Stimulated activated CD4-positive, alpha-beta T cell treated with anti-CD3 and anti-CD28 coated beads, Interleukin-4, amount 100 ng/mL, for 24 hours (primary cell): ENCODE results near the gene PODXL.
"Not testable (repeated sequence)": the region's sequence is repeated elsewhere in the genome, so short reads cannot be mapped to it uniquely, and the experiment has no call there.

Source experiments
- DNase-seq: peaks from one replicate; pipeline ENCODE4 v3.0.0-alpha.2; 2020

Gene PODXL

DNA sequence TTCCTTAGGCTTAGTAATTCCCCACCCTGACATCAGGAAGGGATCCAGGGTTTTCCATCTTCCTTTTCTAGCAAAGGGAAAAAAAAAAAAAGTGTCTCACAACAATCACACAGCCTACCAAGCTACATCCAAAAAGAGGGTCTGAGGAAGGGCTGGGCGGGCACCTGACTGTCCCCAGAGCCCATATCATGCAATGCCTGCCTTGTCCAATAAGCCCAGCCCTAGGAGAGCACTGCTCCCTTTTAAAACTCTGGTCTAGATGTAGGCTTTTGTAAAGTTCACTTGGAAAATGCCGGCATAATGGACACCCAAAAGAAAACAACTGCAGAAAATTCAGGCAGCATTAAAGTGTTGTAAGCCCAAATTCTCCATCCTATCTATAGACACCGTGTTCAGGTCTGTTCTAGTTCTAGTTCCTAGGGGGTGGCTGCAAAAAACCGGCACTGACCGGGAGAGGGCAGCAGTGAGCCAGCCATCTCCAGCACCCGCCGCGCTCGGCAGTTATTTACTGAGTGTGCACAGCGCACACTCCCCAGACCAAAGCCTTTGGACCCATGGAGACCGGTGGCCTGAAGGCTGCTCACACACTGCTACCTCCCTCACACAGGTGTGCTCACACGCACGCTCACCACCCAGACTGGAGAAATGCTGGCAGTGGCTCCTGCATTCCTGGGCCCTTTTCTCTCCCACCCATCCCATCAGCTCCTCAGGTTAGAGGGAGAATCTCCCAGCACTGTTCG lies 48.7 kb downstream of the PODXL start:
- DNase-seq: peak; percentile 84

DNA sequence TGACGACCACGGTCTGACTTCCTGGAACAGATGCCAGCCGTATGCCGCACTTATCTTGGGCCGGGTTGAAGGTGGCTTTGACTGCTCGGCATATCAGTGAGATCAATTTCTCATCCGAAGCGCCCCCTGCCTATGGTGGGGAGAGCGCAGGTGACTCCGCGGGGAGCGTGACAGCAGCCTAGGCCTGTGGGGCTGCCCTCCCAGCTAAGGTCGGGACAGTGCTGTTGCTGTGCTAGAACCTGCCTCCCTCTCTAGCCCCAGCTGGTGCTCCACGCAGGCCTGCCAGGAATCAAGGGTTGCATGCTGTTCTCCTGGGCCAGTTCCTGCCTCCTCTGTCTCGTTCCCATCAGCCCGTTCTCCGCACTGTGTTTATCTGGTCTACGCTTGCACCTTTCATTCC lies 49.8 kb downstream of the PODXL start:
- no peak for DNase-seq

DNA sequence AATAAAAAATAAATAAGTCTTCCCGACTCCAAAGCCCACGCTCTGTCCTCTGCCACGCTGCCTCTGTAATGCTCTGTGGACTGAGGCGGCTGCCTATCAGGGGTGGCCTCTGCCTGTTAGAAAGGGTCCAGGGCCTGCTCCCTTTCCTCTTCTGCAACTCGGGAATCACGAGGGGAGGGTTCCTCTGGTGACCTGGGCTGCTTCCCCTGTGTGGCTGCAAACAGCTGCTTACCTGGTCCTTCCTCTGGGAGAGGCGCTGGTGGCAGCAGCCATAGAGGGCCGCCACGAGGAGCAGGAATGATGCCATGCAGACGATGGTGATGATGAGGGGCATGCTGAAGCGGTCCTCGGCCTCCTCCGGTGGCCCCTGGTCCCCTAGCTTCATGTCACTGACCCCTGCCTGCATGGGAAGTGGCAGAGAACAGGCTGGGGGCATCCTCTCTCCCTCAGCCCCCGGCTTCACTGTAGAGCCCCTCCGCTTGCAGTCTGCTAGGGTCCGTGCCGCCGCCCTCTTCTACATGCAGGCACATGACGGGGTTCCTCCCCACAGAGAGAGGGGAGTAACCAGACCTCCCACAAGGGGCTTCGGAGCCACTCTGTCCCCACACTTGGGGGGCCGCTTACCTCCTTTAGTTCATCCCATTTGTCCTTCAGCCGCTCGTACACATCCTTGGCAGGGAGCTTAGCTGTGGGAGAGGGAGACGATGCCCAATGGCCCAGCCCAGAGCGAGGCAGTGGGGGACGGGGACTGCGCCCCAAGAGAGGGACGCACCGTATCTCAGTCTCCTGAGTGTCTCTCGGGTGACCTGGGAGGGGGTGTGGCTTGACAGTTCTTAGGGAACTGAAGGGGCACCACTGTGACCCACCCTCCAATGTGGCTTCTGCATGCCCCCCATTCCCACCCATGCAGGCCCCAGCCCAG lies 50.5 kb downstream of the PODXL start:
- no peak for DNase-seq

DNA sequence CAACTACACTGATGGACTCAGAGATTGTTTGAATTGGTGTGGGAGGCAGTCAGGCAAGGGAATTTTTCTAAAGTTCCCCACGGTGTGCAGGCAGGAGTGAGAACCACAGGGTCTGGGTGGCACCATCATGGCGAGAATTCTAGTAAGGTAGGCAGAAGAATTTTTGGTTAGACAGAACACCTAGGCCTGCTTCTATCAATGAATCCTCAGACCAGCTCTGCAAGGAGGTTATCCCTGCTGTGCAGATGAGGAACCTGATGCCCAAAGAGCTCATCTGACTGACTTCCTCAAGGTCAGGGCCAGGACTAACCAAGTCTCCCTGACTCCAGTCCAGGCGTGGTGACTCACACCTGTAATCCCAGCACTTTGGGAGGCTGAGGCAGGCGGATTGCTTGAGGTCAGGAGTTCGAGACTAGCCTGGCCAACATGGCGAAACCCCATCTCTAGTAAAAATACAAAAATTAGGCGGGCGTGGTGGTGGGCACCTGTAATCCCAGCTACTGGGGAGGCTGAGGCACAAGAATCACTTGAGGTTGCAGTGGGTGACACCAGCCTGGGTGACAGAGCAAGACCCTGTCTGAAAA lies 51.3 kb downstream of the PODXL start:
- DNase-seq: not testable (repeated sequence)

DNA sequence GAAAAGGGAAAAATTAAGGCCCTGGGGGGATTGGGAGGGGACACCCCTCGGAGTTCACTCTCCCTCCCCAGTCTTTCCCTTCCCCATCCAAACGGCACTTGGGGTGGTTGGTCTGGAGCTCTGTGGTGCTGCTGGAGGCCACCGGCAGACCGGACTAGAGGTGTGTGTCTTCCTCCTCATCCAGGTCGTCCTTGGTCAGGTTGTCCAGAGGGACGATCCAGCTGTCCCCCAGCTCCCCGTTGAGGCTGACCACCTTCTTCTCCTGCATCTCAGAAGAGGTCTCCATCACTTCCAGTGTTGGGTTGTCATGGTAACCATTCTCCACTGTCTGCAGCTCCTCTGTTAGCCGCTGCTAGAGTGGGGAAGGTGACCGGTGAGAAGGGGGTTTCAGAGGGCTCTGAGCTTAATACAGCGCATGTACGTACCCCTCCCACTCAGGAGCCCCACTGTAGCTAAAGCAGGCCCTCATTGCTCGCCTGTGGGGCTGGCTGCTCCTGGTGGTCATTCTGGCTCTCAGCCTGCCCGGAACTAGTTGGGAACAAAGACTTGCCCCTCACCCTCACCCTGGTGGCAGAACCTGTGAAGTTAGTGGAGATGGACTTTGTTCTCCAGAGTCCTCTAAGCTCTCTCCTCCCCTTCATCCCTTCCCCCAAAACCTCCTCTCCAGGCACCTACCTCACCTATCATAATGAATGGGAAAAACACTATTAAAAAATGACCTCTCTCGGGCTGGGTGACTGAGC lies 52.1 kb downstream of the PODXL start:
- DNase-seq: no peak

DNA sequence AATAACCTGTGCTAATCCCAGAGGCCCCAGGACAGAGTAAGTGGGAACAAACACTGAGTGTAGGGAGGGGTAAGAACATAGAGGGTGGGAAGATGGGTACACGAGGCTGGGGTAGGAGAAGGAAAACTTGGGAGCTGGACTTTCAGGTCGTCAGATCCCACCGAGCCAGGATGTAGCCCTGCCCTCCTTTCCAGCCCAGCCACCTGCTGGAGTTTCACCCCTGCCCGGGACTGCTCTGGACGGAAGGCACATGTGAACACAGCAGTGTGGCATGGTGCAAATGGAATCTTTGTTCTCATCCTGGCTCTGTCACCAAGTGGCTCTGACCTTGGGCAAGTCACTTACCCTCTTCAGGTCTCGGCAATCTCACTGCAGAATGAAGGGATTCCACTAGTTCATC lies 52.8 kb downstream of the PODXL start:
- no peak for DNase-seq

DNA sequence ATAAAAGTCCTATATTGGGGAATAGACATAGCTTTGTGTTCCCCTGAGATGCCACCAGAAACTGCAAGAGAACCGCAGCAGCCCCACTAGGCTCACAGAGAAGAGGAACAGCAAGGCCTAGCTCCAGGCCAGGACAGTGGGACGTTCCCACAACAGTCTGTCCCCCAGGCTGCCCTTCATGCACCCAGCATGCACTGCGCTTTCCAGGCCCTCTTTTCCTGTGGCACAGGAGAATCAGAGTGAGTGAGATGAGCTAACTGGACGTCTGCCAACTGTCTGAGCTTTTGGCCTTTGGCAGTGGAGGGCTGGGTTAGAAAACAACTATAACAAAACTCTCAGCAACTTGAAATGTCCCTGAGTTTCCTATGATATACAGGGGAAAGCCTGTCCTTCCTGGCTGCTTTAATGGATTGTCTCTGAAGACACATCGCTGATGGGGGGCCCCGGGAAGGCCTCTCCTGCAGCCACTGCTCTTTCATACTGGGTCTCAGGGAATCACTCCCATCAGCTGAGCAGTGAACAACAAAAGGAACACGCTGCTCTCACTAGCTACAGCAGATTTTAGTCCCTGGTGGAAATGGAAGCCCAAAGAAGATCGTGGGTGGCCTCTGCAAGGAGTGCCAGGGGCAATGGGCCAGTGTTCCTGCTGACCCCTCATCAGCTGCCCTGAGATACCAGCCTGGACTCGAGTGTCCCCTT lies 53.5 kb downstream of the PODXL start:
- DNase-seq: no peak

DNA sequence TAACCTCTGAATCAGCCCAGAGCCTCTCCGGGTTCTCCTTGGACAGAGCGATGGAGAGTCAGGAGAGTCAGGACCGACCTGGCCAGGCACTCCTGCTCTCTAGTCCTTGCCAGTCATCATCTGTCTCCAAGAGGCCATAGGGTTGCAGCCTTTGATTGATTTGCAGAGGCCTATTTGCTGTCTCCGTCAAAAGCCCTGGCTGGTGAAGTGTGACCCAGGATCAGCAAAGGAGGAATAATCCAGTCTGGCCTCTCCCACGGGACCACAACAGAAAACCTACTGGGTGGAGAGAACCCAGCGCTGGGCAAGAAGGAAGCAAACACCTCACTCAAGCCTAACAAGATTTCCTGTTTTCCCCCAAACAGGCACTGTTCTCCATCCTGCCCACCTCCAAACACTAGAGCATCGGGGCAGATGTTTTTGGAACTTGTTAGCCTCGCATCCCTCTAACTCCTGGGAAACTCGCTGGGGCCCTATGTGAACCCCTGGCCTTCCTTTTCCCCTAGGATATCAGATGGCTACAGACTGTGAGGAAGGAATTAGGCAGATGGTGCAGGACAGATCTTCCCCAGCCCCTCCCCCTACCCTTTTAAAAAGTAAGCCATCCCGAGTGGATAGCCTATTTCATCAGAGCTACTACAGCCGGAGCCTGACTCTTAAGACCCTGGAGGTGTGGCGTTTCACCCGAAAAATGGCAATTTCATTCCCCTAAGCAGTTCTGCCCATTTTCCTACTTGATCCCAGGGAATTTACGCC lies 54.3 kb downstream of the PODXL start:
- DNase-seq: no peak

DNA sequence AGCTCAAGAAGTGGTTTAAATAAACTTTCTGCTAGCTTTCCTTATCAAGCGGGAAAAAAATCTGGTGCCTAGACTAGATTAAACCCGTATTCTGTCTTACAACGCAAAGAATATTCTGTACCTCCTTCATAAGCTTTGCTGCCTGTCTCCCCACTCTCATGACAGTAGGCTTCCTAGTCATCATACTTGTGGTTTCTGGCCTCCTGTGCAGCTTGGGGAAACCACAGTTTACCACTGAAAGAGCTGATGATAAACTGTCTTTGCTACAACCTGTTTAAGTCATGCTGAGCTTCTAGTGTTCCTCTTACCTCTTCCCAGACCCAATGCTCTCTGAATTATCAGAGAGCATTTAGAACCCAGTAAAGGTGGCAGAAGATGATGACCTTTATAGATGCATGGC lies 55.0 kb downstream of the PODXL start:
- DNase-seq: peak; percentile 54

DNA sequence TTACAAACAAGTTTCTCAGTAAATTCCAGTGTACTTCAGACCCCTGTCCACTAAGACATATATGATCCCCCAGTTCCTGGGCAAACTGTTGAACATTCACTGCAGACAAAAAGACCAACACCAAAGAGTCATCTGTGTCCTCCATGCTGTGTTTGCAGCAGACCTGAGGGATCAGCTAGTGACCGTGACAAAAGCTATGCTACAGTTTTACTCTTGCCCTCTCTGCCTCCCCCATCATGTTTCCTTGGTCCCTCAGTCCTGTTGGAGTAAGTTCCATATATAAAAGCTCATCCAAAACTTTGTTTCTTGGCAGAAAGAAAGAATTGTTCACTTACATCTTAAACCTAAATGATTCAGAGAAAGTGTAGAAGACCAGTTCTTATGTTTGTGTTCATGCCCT lies 56.1 kb downstream of the PODXL start:
- DNase-seq: no peak

DNA sequence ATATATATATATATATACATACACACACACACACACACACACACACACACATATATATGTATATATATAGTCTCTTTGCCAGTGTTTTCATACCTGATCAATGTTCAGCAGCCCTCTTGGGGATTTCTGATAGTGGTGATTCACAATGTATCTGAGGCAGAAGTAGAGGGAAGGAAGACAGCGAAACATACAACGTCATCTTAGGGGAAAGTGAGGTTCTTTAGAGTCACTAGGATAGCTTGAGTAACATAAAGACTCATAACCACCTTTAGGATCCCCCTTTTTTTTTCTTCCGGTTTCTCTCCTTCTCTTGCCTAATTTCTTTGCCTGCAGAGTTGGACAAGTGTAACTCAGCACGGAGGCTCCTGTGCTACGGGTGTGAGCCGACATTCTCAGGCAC lies 56.6 kb downstream of the PODXL start:
- no peak for DNase-seq

DNA sequence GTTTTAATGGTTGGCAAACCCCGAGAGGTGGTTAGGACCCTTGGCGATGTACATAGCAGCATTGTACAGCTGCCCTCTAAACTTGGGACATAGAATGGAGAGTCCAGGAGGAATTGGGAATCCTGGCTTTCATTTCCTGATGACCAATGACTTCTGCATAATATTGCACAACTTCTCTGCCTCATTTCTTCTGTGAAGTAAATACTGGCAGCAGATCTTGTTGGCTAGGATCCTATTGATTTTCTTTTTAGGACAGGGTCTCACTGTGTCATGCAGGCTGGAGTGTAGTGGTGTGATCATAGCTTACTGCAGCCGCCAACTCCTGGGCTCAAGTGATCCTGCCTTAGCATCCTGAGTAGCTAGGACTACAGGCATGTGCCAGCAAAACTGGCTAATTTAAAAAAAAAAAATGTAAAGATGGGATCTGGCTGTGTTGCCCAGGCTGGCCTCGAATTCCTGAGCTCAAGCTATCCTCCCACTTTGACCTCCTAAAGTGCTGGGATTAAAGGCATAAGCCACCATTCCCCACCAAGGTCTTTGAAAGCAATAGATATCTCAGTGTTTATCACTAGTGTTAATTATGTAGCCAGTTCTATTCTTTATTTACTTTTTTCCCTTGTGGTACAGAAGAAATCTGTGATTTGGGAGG lies 58.1 kb downstream of the PODXL start:
- DNase-seq: no peak

DNA sequence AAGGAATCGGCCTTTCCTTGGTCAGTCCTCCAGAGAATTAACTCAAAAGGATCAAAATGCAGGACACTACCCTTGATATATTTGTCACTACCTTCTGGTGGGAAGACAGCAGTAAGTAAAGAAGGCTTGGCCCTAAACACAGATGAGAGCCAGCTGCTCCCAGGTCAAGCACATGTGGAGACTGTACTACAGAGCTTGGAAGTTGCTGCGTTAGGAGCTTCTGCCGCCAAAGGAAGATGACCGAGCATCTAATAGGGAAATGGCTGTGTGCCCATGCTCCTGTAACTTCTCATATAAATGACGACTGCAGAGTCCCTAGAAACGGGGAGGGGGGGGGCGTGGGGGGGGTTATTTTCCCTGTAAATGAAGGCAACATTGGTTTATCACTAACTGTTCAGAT lies 59.0 kb downstream of the PODXL start:
- DNase-seq: no peak

DNA sequence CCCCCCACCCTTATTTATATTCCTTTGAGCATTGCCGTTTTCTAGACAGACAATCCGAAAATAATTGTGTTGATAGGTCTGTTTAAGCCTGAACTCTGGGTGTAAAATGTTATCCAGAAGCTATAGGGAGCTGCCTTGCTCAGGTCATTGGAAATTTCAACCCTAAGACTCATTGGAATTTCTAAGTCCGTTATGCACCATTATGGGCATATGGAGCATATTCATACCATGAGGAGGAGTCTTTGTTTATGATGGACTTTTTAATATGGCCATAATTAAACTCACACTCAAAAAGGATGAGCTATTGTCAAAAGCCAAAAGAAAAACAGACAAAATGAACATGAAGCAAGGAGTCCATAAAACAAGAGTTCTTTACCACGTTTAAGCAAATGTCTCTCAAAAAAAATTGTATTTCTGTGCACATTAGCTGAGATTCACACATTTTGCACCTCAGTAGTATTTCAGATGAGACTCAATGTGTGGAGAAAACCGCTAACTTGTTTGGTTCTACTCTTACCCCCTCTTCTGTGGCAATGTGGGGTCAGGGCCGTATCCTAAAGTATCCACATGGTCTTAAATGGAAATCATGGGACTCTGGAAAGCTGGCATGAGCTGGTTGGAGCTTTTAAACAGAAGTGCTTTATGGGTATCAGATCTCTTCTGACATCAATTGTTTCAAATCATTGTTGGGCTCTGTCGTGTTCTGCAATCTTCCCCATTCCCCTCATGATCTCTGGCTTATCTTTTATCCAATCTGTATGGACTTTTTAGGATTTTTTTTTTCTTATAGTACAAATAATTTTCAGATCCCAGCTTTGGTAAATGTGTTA lies 60.5 kb downstream of the PODXL start:
- no peak for DNase-seq

DNA sequence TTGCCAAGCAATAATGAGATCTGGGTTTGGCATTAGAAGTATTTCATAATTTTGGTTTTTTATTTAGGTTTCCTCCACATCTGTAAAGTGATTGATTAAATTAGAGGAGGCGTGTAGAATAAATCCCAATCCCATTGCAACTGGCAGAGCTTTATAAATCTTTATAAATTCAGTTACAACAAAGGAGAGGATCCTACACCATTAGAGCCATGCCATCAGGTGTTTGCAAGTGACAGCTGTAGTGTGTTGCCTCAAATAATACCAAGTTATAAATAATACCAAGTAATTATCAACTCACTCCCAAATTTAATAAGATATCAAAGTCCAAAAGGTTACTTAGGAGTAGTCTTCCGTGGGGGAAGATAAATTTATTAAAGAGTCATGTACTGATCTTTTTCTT lies 62.2 kb downstream of the PODXL start:
- DNase-seq: no peak

DNA sequence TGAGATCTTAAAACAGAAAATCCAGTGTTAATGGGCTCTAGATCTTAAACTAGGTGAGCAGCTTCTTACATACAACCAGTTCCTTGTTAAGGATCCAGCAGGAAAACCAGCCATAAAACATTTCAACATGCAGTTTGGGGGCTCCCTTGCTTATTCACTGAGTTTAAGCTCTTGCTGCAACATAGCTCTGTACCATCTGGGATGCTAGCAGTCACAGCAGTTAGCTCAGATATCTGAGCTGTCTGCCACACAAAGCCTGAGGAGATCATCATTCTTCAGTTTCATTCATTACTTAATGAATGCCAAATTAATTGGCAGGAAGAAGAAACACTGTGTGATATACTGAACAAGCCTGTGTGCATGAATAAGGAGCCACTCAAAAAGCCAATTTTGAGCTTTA lies 62.8 kb downstream of the PODXL start:
- DNase-seq: no peak

DNA sequence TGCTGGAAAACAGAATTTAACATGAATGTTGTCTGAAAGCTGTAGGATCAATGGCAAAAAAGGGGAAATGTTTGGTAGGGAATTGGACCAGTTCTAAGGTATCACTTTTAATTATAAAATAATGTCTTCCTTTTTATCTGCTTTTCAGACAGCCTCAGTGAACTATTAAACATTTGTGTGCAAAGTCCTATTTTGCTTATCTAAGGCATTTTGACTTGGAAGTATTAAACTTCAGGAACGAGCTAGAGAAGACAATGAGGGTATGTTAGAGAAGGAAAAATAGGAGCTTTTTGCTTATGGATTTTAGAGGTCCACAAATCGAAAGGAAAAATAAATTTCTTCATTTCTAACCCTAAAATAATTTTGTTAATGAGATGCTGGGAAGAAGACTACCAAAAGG lies 63.3 kb downstream of the PODXL start:
- no peak for DNase-seq

DNA sequence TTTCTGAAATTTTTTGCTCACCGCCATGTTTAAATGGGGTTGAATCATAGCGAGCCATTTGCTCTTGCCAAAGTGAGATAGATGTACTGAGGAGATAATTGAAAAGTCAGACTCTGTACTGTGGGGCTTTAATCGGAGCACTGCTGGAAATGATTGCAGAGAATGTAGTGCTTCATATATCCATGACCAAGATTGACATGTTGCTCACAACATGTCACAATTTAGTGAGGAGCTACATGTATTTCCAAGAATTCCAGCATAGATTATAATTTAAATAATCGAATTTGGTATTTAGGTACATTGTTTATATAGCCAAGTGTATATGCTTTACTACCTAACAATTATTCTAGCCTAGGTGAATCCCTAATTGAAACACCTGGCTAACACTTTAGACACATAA lies 66.5 kb downstream of the PODXL start:
- DNase-seq: no peak

DNA sequence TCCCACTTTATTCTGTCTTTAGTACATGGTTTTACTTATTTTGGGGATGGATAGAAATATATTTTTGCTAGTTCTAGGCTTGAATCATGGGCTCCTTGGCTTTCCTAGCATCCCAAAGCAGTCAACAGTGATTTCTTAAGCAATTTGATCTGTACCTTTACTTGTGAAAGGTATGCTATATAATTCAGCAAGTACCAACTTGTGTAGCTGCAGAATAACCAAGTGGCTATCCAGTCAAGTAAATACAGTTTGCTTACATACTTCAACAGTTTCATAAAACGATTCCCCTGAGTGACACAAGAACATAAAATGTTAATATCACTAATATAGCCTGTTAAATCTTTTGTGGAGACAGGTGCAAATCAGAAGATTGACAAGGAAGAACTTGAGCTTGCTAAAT lies 67.2 kb downstream of the PODXL start:
- DNase-seq: no peak

DNA sequence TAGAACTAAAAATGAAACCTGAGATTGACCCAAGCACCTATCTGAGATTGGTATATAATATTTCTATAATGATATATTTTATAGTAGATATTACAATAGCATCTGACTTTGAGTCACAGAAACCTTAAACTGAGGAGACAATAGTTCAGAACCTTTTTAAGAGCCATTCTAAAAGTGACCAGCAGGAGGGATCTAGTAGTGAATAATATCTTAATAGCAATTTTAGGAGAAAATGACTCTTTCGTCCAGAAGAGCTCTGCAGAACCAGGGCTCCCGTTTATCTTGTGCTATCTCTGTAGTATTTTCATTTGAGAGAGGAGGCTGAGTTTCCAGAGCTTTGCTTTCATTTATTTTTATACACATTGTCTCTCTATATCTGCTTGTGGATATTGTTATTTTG lies 68.1 kb downstream of the PODXL start:
- no peak for DNase-seq
